Esophagus (tissue), 2 donors: ENCODE results near the gene KCTD5. TPM values are rescaled to one million over a fixed set of nuclear protein-coding genes. Genes with fewer than 3 reads are reported as not detected.

ENCODE experiments used
- H3K27ac ChIP-seq, 2 donors: one replicate each; pipeline ENCODE4 v1.5.1; 2013; ENCODE audit warnings: low read depth in 2 of 2, mild to moderate bottlenecking in 2 of 2, inconsistent platforms in 1 of 2, low read length in 1 of 2, moderate library complexity in 1 of 2
- H3K27me3 ChIP-seq, 2 donors: one replicate each; pipeline ENCODE4 v1.6.1; 2013; ENCODE audit warnings: low read length in 2 of 2, control low read depth in 1 of 2, mild to moderate bottlenecking in 1 of 2; ENCODE audit not compliant: insufficient read depth in 2 of 2, control insufficient read depth in 1 of 2
- H3K36me3 ChIP-seq, 2 donors: one replicate each; pipeline ENCODE4 v1.6.1; 2013; ENCODE audit warnings: low read length in 1 of 2; ENCODE audit not compliant: control insufficient read depth in 2 of 2, insufficient read depth in 2 of 2
- H3K4me1 ChIP-seq, 2 donors: one replicate each; pipeline ENCODE4 v1.6.1; 2013; ENCODE audit warnings: low read length in 1 of 2; ENCODE audit not compliant: control insufficient read depth in 2 of 2, insufficient read depth in 2 of 2
- H3K4me3 ChIP-seq, 2 donors: one replicate each; pipeline ENCODE4 v1.5.1; 2013; ENCODE audit warnings: low read length in 2 of 2, mild to moderate bottlenecking in 2 of 2, low read depth in 1 of 2, moderate library complexity in 1 of 2
- H3K9me3 ChIP-seq, 2 donors: one replicate each; pipeline ENCODE4 v1.6.1; 2013; ENCODE audit warnings: mild to moderate bottlenecking in 2 of 2, low read depth in 1 of 2, low read length in 1 of 2, moderate library complexity in 1 of 2; ENCODE audit not compliant: control insufficient read depth in 2 of 2, insufficient read depth in 1 of 2
- WGBS, 2 donors: extraction: QIAGEN DNeasy Blood & Tissue Kit; methylation state at CpG; one replicate each; pipeline ENCODE4 v1.1.7; 2013; 5-methylcytosine and 5-hydroxymethylcytosine counted together
- polyA plus RNA-seq, 2 donors: library from polyadenylated mRNA; stranded (reverse); fragments of 200-250 nt; gene quantifications; one replicate each; pipeline ENCODE4 v1.2.3, GENCODE V29; 2013
- donor health status: healthy with polysubstance abuse.
- donor health status: Bipolar disorder and iron deficiency.

The KCTD5 gene
- polyA plus RNA-seq, 2 donors, result 23.1 to 25.4 TPM

DNA sequence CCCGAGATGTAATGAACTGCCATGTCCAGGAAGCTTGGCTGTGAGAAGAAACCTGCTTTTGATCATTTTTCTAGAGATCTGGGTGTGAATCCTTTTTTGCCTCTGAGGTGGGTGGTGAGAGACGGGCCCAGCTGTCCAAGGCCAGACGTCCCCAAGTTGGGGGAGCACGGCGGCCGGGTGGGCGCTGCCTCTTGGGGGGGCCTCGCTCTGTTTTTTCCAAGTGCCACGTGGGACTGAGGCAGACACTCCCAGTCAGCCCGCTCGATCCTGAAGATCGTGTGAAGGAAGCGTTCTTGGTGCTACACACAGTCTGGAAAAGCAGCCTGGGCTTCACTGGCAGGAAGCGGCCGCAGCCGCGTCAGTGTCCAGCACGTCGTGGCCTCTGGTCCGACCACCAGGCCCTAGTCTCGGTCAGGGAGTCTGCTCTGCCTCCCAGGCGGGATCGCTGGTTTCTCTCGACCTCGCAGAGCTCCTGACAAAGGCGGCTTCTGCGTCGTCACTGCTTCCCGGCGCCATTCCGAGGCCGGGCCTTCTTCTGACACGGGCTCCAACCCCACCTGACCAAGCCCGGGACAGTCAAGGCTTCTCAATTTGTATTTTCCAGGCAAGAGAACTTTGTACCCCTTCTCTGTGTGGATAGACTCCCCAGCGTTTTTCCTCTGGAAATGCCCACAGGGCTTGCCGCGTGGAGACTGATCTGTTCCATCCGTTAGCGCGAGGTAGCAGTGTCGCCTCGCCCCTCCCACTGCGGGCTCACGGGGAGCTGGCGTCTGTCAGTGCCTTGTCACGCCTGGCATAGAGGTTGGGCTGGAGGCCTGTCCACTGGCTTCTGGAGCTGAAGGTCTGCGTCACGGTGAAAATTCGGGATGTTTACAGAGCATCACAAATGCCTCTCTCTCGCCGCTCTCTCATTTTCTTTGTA, 25.3 kb downstream of the KCTD5 start:
- Histone ChIP-seq H3K9me3 (no peaks in the 10 kb centered on the region), H3K36me3 (peaks cover 0 to 50% of the 10 kb centered on the region in 2 donors), H3K27me3 (no peaks in the 10 kb centered on the region), H3K4me1 (peaks cover 0 to 3% of the 10 kb centered on the region in 2 donors), H3K27ac (no peak overlapping the region), H3K4me3 (no peak overlapping the region)
- WGBS, 2 donors, result 91 to 92% methylated on average over 51 of the region's 51 CpGs

DNA sequence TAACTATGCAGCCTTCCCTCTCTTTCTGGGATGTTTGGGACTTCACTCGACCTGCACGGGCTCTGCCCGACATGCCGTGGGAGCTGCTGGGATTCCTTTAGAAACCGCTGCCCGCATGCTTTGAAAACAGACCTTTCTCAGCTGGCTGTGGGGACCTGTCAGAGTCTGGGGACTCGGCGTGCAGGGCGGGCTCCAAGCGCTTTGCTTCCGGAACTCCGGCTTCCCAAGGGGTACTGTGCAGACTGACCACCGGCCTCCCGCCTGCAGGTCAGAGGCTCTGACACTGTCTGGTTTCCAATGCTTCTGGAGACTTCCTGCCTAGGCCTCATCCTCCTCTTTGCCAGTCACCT, 25.9 kb downstream of the KCTD5 start:
- Histone ChIP-seq H3K4me3 (no peak overlapping the region), H3K4me1 (peaks cover 0 to 3% of the 10 kb centered on the region in 2 donors), H3K36me3 (peaks cover 0 to 43% of the 10 kb centered on the region in 2 donors), H3K27ac (no peak overlapping the region), H3K9me3 (no peaks in the 10 kb centered on the region), H3K27me3 (no peaks in the 10 kb centered on the region)
- WGBS, 2 donors, result 92 to 96% methylated on average over 14 of the region's 14 CpGs

DNA sequence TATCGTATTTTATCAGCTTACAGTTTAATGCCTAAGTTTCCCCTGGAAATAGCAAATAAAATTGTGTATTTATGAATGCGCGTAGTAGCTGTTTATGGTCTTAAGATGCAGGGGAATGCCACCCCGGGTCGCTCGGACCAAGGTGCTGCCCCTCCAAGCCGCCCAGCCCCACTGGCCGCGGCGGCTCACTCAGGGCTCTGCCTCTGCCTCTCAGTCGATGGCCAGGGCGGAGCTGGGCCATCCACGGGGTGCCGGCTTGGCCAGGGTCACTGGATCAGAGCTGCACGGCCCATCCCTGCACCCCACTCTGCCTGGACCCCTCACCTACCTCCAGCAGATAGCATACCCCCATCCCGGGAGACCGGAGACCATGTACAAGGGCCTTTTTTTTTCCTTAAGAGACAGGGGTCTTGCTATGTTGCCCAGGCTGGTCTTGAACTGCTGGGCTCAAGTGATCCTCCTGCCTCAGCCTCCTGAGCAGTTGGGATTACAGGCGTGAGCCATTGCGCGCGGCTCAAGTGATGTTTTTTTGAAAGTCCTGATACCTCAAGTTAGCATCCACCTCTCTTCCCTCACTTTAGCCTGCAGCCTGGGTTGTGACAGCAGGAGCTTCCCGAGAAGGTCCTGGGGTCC, 26.7 kb downstream of the KCTD5 start:
- H3K4me3 ChIP-seq, result no peak overlapping the region
- peaks cover 0 to 8% of the 10 kb centered on the region in 2 donors for H3K4me1 ChIP-seq
- no peaks in the 10 kb centered on the region for H3K9me3 ChIP-seq
- H3K27ac ChIP-seq, result no peak overlapping the region
- H3K36me3 ChIP-seq, result peaks cover 0 to 39% of the 10 kb centered on the region in 2 donors
- 96% methylated on average over 22 of the region's 22 CpGs for WGBS, 2 donors
- H3K27me3 ChIP-seq, result no peaks in the 10 kb centered on the region

DNA sequence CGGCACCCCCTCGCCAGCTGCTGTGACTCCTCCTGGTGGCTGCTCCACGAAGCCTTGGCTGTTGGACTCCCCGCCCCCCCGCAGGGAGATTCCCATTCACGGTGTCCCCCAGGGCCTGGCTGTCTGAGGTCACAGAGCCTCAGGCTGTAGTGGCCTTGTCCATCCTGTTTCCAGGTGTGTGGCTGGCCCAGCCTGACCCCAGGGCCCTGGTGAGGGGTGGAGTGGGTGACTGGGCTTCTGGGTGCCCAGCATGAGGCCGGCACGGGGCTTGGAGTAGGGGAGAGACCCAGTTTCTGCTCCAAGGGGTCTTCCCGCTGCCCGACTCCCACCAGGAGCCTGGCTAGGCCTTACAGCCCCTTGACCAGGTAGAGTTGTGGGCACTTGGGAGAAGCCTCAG, 27.3 kb downstream of the KCTD5 start:
- 91 to 94% methylated on average over 10 of the region's 10 CpGs for WGBS, 2 donors
- Histone ChIP-seq H3K9me3 (no peaks in the 10 kb centered on the region), H3K4me1 (peaks cover 0 to 10% of the 10 kb centered on the region in 2 donors), H3K27me3 (no peaks in the 10 kb centered on the region), H3K36me3 (peaks cover 0 to 38% of the 10 kb centered on the region in 2 donors), H3K4me3 (no peak overlapping the region), H3K27ac (peak overlapping the region in 1 of 2 donors; percentile 23)

DNA sequence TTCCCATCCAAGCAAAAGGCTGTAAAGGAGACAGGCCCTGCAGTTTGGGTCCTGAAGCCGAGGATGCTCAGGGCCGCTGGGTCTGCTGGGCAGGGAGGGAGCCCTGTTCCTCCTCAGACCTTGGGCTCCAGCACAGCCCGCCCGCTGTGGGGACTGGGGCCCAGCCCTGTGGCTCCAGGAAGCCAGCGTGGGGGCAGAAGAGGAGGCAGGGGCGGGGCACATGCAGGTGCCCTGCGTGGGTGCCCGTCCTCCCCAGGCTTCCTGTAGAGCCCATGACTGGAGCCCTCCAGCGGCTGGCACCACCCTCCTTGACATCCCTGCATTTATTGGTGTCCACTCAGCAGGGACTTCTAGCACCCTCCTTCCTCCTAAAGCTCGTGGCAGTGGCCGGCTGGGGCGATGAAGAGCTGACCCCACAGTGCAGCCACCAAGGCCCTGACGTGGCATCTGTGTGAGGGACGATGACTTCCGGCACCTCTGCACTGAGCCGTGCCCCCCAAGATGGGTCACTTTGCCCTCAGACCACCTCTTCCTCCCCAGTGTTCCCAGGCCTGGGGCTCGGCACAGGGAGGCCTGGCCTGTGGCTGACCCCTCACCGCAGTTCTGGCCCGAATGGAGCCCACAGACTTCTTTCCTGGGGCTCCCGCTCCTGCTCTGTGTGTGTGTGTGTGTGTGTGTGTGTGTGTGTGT, 27.8 kb downstream of the KCTD5 start:
- H3K4me3 ChIP-seq, result no peak overlapping the region
- H3K36me3 ChIP-seq, result peaks cover 0 to 33% of the 10 kb centered on the region in 2 donors
- H3K4me1 ChIP-seq, result peaks cover 0 to 10% of the 10 kb centered on the region in 2 donors
- H3K27me3 ChIP-seq, result no peaks in the 10 kb centered on the region
- no peaks in the 10 kb centered on the region for H3K9me3 ChIP-seq
- H3K27ac ChIP-seq, result peak overlapping the region in 1 of 2 donors; percentile 37
- 77 to 81% methylated on average over 17 to 20 of the region's 20 CpGs for WGBS, 2 donors

DNA sequence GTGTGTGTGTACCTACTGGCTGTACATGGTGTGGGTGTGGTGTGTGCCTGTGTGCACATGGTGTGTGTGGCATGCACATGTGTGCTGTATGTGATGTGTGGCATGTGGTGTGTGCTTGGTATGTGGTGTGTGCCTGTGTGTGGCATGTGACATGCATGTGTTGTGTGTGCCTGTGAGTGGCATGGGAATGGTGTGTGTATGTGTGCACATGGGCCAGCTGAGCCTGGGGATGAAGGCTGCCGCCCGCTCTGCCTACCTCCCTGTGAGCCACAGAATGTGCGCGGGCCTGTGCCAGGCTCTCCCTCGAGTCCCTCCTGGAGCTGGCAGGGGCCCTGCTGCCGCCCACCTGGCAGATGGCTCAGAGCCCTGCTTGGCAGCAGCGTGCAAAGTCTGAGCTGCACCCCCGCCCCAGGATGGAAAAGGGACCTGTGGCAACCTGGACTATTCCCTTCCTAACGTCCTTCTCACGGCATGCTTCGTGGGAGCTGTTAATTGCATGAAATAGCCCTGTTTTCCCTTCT, 28.4 kb downstream of the KCTD5 start:
- Histone ChIP-seq H3K27ac (peak overlapping the region in 1 of 2 donors; percentile 59), H3K4me1 (peaks cover 0 to 15% of the 10 kb centered on the region in 2 donors), H3K27me3 (no peaks in the 10 kb centered on the region), H3K4me3 (no peak overlapping the region), H3K9me3 (no peaks in the 10 kb centered on the region), H3K36me3 (peaks cover 0 to 27% of the 10 kb centered on the region in 2 donors)
- 41 to 54% methylated on average over 11 of the region's 11 CpGs for WGBS, 2 donors

DNA sequence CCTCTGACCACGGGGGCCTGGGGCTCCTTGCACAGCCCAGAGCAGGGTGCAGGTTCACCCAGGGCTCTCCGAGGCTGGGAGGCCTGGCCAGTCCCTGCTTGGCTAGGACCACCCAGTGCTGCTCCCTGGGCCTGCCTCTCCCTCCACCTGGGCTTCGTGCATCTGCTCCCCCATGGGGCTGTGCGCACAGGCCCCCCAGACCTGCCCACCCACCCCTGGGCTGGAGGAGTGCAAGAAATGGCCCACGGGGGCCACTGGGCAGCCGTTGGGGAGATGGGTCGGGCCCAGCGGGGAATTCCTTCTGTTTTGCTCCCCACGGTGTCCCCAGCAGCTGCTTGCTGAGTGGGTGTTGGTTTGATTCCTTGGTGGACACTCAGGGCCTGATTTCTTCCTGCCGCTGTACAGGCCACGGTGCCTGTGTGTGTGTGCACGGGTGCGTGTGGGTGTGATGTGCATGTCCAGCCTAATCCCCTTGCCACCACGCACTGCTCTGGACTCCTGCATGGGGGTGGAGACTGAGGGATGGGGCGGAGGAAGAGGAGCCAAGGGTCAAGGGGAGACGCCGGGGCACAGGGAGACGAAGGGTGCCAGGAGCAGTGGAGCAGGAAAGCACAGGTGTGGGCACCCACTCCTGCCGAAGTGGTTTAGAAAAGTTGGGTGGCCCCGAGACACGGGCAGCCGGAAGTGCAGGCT, 29.2 kb downstream of the KCTD5 start:
- Histone ChIP-seq H3K36me3 (peaks cover 0 to 29% of the 10 kb centered on the region in 2 donors), H3K9me3 (no peaks in the 10 kb centered on the region), H3K4me1 (peaks cover 0 to 15% of the 10 kb centered on the region in 2 donors), H3K4me3 (no peak overlapping the region), H3K27me3 (no peaks in the 10 kb centered on the region), H3K27ac (peak overlapping the region in 1 of 2 donors; percentile 59)
- WGBS, 2 donors, result 55 to 57% methylated on average over 18 to 22 of the region's 22 CpGs

DNA sequence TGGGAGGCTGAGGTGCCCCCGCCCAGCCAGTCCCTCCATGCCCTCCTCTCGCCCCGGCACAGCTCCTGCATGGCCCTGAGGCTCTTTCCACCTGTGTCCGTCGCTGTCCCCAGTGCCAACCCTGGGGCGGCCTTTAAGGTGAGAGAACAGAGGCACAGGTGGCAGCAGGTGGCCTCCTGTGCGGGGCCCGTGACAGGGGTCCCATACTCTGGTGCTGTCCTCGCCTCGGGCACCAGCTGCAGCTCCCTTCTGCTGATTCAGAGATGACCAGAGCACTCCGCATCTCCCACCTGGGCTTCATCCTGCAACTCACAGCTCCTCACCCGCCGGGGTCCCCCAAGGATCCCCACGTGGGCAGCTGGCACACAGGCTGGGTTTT, 29.7 kb downstream of the KCTD5 start:
- Histone ChIP-seq H3K4me3 (no peak overlapping the region), H3K27ac (peak overlapping the region in 1 of 2 donors; percentile 51), H3K9me3 (no peaks in the 10 kb centered on the region), H3K36me3 (peaks cover 0 to 29% of the 10 kb centered on the region in 2 donors), H3K4me1 (peaks cover 0 to 15% of the 10 kb centered on the region in 2 donors), H3K27me3 (no peaks in the 10 kb centered on the region)
- WGBS, 2 donors, result 71 to 73% methylated on average over 12 to 14 of the region's 14 CpGs

DNA sequence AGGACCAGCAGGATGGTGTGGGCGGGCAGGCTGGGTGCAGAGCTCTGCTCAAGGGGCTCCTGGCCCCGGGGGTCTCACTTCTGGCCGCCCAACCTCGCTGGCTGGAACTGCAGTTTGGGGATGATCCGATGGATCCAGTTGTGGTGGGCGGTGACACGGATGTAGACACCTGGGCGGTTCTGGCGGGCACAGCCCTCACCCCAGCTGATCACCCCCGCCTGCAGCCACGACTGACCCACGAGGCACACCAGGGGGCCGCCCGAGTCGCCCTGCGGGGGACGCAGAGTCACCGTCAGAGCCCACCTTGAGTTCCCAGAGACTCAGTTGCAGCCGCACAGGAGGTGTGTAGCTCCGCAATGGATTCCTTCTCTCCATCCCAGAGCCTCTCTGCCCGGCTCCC, 30.2 kb downstream of the KCTD5 start:
- Histone ChIP-seq H3K36me3 (peaks cover 0 to 26% of the 10 kb centered on the region in 2 donors), H3K27ac (peak overlapping the region in 1 of 2 donors; percentile 45), H3K27me3 (no peaks in the 10 kb centered on the region), H3K4me1 (peaks cover 0 to 15% of the 10 kb centered on the region in 2 donors), H3K9me3 (no peaks in the 10 kb centered on the region), H3K4me3 (no peak overlapping the region)
- 81 to 82% methylated on average over 21 of the region's 21 CpGs for WGBS, 2 donors
